ENCODE measurements around the gene WDR17.

The WDR17 gene

GRCh38 chr4:176077561-176077960, 11.9 kb downstream of the WDR17 start:
- DNase-seq = no peak
- intact Hi-C loops (cut with DNase I) = loop anchor here (10.0 kb wide), 1 partner anchor 117 kb away; the partner anchor contains the start of gene SPATA4

GRCh38 chr4:176084769-176085168, 19.1 kb downstream of the WDR17 start:
- DNase-seq = no peak

DNA sequence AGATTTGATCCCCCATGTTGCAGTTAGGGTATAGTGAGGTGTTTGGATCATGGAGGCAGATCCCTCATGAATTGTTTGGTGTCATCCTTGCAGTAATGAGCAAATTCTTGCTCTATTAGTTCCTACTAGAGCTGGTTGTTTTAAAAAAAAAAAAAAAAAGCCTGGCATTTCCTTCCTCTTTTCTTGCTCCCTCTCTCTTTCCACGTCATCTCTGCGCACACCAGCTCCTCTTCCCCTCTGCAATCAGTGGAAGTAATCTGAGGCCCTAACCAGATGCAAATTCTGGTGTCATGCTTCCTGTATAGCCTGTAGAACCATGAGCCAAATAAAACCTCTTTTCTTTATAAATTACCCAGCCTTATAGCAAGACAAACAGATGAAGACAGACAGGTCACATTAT, 24.5 kb downstream of the WDR17 start:
- no peak for DNase-seq
- intact Hi-C loops (cut with DNase I) = no loop called here

More at GRCh38 chr4:176084769-176085168, 19.1 kb downstream of the WDR17 start:
- intact Hi-C loops (cut with DNase I) = no loop called here

DNA sequence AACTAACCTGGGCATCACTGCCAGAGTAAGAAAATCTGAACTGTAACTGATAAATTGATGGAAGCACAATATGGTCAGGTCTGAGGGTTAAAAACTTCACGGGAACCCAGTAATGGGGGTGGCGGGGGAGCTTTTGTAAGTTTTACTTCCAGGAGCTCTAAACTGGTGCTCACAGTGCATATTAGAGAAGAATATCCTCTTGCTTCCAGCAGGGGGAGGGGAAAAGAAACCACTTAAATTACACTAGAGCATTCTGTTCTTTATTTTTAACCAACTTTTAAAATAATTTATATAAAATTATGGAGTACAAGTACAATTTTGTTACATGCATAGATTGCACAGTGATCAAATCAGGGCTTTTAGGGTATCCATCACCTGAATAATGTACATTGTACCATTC, 33.7 kb downstream of the WDR17 start:
- intact Hi-C loops (cut with DNase I) = no loop called here
- no peak for DNase-seq

DNA sequence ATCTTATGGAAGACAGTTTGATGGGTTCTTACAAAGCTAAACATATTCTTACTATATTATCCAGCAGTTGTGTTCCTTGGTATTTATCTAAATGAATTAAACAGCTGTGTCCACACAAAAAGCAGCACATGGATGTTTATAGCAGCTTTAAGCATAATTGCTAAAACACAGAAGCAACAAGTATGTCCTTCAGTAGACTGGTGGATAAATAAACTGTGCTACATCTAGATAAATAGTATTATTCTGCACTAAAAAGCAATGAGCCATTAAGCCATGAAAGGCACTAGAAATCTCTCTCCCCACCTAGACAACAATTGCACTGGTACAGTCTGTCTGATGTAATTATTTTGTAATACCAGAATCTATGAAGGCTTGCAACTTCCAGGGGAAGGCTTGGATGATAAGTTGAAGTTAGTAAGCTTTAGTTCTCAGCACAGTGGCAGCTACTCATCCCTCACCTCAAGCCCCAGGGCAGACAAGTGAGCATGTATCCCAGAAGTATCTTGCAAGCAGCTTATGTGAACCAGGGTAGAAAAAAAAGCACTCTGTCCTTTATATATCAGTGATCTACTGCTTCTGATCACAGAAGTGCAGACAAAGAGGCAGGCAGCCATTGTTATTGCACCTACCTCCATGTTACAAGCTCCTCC, 36.9 kb downstream of the WDR17 start:
- no peak for DNase-seq
- intact Hi-C loops (cut with DNase I) = no loop called here

GRCh38 chr4:176107695-176108094, 42.1 kb downstream of the WDR17 start:
- no peak for DNase-seq
- intact Hi-C loops (cut with DNase I) = loop anchor here (2.0 kb wide), 1 partner anchor 15 kb away; no protein-coding TSS in a partner anchor

GRCh38 chr4:176123710-176124407, 58.2 kb downstream of the WDR17 start:
- DNase-seq = peak in 5 of 10 donors; percentile 6 to 66 (median 36)

DNA sequence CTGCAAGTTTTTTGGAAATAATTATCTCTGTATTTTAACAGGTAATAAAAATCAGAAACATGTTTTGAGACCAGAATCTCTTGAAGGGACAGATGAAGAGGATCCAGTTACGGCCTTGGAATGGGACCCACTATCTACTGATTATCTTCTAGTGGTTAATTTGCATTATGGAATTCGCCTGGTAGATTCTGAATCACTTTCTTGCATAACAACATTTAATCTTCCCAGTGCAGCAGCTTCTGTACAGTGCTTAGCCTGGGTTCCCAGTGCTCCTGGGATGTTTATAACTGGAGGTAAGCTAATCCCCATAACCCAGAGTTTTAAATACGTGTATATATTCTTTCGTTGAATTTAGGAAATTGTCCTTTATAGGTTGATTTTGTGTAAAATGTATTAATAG, 59.4 kb downstream of the WDR17 start:
- no peak for DNase-seq
- intact Hi-C loops (cut with DNase I) = no loop called here

More at GRCh38 chr4:176123710-176124407, 58.2 kb downstream of the WDR17 start:
- intact Hi-C loops (cut with DNase I) = loop anchor here (2.0 kb wide), 1 partner anchor 15 kb away; no protein-coding TSS in a partner anchor

DNA sequence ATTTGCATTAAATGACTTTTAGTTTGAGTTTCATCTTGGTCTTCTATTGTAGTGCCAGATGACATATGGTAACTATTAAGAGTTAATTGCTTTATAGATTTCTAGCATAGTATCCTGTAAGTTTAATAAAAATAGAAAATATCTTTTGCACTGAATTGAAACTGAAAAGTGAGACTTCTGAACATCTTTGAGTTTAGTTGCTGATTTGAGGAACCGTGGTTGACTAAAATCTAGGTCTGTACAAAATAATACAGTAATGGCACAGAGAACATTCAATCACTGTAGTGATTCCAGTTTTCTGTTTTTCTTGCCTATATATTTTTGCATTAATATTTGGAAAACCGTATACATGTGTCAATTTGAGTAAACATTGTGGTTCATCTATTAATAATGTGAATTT, 69.0 kb downstream of the WDR17 start:
- no peak for DNase-seq
- intact Hi-C loops (cut with DNase I) = no loop called here

DNA sequence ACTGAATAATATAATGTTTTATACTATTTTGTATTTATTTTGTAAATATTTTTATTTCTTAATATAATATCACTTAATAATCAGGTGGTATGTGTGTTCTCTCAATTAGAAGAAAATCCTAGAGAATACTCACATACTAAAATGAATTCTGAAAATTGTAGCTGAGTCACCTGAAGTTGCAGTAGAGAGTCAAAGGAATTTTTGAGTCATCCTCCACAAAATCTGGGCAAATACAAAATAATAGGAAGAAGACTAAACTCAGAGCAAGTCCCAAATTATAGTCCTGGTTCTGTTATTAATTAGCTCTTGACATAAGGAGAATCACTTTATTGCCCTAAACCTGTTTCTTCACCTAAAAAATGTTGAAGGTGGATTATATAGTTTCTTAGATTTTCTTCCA, 72.0 kb downstream of the WDR17 start:
- no peak for DNase-seq
- intact Hi-C loops (cut with DNase I) = no loop called here

GRCh38 chr4:176139518-176139917, 73.9 kb downstream of the WDR17 start:
- intact Hi-C loops (cut with DNase I) = no loop called here
- DNase-seq = no peak

DNA sequence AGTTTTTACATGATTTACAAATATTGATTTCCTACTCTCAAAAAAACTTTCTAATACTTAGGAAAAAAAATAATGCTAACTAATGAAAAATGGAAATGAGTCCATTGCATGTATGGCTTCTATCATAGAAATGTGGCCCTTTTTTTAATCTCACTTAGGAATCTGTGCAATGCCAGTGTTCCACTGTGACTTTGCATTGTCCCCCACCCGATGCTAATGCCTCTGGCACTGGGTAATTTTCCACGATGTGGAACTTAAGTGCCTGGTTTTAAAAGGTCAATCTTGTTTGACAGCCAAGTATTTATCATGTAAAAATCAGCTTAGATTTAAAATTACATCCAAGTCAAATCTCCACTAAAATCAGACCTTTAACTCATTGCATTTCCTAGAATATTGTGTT, 76.6 kb downstream of the WDR17 start:
- DNase-seq = no peak
- intact Hi-C loops (cut with DNase I) = no loop called here

GRCh38 chr4:176149680-176150355, 84.2 kb downstream of the WDR17 start:
- intact Hi-C loops (cut with DNase I) = no loop called here
- DNase-seq = no peak

- DNase-seq = no peak
- intact Hi-C loops (cut with DNase I) = no loop called here
These were observed 84.7 kb downstream of the WDR17 start for GRCh38 chr4:176150356-176150682.

DNA sequence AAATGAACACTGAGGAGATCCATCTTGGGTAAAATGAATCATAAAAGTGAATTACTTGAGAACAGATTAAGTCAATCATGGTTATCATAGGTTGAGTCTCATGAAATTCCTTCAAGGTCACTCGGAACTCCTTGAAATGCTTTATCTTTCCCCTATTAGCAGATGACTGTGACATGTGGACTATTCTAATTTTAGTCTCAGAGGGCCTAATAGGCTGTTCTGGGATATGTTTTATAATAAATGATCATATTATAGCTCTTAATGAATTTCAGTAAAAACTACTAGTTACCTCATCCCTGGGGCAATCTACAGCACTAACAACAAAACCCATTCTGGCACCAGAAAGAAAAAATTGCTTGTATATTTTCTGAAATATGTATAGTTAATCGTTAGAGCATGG, 85.1 kb downstream of the WDR17 start:
- intact Hi-C loops (cut with DNase I) = no loop called here
- no peak for DNase-seq

DNA sequence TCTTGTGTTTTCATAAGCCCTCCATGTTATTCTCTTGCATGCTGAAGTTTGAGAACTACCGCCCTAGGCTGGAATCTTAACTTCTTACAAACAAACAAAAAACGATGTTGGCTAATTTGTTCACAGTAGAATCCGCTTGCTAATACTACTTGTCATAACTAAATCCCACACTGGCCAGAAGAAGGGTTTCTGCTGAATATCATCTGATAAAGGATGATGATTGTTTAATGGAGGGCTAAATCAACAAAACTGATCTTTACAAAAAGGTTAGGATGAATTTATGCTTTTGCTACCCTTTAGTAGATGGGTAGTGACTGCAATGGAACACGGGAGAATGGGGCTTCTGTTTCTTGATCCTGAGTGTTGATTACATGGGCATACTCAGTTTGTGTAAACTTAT, 87.5 kb downstream of the WDR17 start:
- no peak for DNase-seq
- intact Hi-C loops (cut with DNase I) = no loop called here

GRCh38 chr4:176156656-176157055, 91.0 kb downstream of the WDR17 start:
- no peak for DNase-seq
- intact Hi-C loops (cut with DNase I) = no loop called here

GRCh38 chr4:176163041-176163440, 97.4 kb downstream of the WDR17 start:
- intact Hi-C loops (cut with DNase I) = no loop called here

GRCh38 chr4:176185051-176185450, 119.4 kb downstream of the WDR17 start:
- intact Hi-C loops (cut with DNase I) = no loop called here
- DNase-seq = no peak

More at GRCh38 chr4:176163041-176163440, 97.4 kb downstream of the WDR17 start:
- DNase-seq = no peak

DNA sequence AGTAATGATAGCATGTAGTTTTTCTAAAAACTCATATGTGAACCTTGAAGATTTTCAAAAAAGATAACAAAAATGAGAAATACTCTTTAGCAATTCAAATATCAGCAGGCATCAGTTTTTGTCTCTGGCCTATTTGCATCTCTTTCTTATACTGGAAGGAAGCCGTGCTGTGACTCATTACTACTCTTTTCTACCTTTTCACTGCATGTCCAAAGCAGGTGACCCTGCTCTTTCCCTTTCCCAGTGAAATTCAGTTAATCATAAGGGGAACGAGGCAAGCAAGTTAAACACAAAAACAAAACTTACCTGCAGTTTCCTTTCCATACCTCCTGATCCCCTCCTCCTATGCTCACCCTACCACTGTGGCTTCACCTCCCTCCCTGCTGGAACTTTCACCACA, 120.4 kb downstream of the WDR17 start:
- no peak for DNase-seq
- intact Hi-C loops (cut with DNase I) = no loop called here

- intact Hi-C loops (cut with DNase I) = no loop called here
- no peak for DNase-seq
These were observed 121.2 kb downstream of the WDR17 start for GRCh38 chr4:176186671-176187395.
